Transverse colon (tissue), 3 donors: ENCODE results near the gene RXRG.

ENCODE experiments used
- EP300 ChIP-seq: sonication (generic); formaldehyde crosslinking; IDR thresholded peaks from one replicate; pipeline ENCODE4 v1.6.1; 2017; ENCODE audit warnings: antibody characterized with exemption, low read depth
- POLR2A ChIP-seq: fragments of 450-650 bp; IDR thresholded peaks from one replicate; pipeline ENCODE4 v1.6.1; 2016; ENCODE audit warnings: antibody characterized with exemption, mild to moderate bottlenecking, moderate library complexity
- TF ChIP-seq, protein P1 (sequence below), 5 experiments: fragments of 200-600 bp in 3 of 5; fragments of 450-650 bp in 2 of 5; sonication (generic) in 3 of 5; IDR thresholded peaks; 1 replicate in 2 of 5; 2 replicates in 3 of 5; pipeline ENCODE4 v1.5.1; 2016 to 2017; ENCODE audit warnings: antibody characterized with exemption in 5 of 5, inconsistent platforms in 3 of 5, mild to moderate bottlenecking in 2 of 5, moderate library complexity in 1 of 5

DNA sequence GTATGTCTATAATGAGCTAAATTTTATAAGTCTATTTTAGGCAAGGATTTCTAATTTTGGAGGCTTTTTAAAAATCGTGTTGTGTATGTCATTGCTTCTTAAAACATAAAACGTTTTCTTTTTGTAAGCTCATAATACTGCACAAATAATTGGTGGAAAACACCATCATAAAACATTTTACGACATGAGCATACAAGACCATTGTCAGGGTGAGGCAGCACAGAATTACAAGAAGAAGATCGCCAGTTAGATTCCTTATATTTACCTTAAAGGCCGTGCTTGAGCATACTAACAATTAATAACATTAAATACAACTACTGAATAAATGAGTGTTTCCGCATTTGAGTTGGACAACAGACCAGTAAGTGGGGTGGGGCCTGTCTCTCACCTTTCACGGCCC lies 69.3 kb downstream of the RXRG start:
- TF ChIP-seq, protein P1, sequence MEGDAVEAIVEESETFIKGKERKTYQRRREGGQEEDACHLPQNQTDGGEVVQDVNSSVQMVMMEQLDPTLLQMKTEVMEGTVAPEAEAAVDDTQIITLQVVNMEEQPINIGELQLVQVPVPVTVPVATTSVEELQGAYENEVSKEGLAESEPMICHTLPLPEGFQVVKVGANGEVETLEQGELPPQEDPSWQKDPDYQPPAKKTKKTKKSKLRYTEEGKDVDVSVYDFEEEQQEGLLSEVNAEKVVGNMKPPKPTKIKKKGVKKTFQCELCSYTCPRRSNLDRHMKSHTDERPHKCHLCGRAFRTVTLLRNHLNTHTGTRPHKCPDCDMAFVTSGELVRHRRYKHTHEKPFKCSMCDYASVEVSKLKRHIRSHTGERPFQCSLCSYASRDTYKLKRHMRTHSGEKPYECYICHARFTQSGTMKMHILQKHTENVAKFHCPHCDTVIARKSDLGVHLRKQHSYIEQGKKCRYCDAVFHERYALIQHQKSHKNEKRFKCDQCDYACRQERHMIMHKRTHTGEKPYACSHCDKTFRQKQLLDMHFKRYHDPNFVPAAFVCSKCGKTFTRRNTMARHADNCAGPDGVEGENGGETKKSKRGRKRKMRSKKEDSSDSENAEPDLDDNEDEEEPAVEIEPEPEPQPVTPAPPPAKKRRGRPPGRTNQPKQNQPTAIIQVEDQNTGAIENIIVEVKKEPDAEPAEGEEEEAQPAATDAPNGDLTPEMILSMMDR (IDR thresholded peaks at IDR 0.05): no peak
- TF ChIP-seq EP300: no peak
- no peak for TF ChIP-seq POLR2A
